Measurements from ENCODE around the gene SLC4A1.

The SLC4A1 gene

DNA sequence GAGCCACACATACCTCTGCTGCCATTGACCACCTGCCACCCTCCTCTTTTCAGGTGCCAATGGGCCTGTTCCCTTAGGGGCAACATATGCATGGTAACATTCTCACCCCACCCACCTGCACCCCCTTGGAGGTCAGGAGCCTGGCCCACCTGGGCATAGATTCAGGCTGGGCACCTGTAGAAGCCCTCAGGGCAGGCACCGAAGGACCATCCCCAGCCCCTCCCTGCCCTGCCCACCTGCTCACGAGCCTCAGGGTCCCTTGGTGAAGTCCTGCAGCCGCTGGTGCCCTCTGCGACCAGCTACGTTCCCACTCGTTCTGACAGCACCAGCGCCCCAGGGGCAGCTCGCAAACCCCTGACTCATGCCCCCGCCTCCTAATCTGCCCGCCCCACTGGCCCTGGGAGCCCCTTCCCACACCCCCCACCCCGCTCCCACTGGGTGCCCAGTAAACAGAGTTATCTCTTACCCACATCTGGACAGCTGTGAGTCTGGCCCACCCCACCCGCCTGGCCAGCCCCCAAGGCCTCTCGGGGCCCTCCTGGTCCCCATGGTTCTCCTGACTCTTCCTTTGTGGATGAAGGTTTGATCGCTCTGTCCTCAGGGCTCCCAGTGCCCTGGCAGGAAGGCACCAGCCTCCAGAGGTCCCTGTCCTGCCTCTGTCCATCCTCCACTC, at the start of gene SLC4A1:
Gene SLC4A1, minus strand, starts transcription at position 318 of the 673 bp plus-strand sequence. CDS start 5,269 bp downstream, outside the sequence.
- no peak for DNase-seq

DNA sequence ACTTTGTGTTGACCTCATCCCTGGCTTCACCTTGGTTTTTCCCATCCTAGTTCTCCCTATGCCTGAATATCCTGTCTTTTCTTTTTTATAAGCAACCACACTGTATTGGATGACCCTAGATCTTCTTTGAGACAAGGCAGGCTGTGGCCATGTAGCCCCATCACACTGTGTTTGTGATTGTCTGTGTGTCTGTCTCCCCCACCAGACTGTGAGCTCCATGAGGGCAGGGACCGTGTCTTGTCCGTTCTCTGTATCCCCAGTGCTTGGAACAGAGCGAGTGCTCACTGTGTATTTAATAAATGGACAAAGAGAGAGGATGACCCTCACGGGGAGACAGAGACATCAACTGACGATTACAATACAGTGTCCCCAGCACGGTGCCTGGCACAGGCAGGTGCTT, 49.6 kb upstream of the SLC4A1 start:
- no peak for DNase-seq

DNA sequence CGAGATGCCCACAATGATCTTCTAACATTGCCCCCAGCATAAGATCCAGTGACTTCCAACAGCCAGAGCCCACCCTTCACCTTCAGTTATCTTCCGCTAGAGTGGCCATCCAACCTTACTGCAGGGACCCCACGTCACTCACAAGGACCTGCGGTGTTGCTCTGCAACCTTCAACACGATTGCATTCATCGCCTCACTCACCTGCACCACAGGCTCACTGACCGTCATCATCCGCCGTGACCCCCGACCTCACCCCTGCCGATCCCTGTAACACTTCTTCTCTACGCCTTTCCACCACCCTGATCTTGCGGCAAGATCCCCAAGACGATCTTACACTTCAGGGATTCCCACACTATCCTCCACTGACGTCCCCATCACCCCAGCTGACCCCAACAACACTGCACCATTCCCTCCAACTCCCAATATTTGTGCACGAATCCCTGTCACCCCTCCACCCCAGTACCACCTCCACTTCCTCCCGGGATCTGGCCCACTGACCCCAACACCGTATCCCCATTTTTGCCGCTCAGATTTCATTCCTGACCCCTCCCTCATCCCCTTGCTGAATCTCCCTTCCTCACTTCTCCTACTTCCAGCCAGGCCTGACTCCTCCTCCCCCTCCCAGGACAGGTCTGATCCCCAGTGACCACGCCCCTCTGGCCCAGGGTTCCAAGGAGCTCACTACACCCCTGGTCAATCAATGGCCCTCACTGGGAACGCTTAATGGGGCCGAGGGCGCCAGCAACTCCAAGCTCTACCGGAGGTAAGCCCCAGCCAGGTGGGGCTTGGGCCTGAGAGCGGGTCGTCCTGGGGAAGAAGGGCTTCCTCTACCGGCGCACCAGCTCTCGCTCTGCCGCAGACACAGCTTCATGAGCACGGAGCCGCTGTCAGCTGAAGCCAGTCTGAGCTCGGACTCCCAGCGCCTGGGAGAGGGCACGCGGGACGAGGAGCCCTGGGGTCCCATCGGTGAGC, 48.1 kb upstream of the SLC4A1 start:
- DNase-seq, result no peak

- peak; percentile 51 for DNase-seq
These were observed 47.1 kb upstream of the SLC4A1 start for GRCh38 chr17:44314869-44315661.

DNA sequence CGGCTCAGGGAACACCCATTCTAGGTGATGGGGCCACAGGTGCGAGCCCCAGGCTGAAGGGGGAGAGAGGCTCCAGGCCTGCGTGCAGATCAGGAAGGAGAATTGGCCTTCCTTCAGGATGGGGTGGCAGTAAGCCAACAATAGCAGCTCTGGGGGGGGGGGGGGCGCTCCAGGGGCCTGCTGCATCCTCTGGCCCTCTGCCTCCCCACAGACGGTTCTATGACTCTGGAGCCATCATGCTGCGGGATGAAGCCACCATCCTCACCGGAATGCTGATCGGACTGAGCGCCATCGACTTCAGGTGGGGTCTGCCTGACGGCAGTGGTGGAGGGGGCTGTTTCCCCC, 46.6 kb upstream of the SLC4A1 start:
- no peak for DNase-seq

GRCh38 chr17:44314031-44314430, 46.1 kb upstream of the SLC4A1 start:
- DNase-seq, result no peak

DNA sequence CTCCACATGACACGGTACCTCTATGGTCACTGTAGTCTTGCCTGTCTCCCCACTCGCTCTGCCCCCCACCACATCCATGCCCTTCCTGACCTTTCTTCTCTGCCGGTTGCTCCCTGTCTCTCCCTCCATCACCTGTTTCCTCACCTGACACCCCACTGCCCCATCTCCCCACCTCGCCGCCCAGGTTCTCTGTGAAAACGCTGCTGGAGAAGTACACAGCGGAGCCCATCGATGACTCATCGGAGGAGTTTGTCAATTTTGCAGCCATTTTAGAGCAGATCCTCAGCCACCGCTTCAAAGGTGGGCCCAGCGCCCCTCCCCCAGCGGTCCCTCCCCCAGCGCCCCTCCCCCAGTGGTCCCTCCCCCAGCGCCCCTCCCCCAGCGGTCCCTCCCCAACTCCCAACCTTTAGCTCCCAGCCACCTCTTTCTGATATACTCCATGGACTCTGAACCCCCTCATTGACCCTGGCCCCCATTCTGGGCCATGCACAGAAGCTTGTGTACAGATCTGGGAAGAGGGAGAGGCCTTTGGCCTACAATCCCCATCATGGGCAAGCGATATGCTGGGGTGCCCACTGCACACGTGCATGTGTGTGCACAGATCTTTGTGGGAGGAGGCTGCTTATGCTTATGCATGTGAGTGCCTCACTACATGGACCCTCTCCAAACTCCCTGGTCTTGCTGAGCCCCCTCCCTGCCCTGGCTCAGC, 44.6 kb upstream of the SLC4A1 start:
- no peak for DNase-seq

DNA sequence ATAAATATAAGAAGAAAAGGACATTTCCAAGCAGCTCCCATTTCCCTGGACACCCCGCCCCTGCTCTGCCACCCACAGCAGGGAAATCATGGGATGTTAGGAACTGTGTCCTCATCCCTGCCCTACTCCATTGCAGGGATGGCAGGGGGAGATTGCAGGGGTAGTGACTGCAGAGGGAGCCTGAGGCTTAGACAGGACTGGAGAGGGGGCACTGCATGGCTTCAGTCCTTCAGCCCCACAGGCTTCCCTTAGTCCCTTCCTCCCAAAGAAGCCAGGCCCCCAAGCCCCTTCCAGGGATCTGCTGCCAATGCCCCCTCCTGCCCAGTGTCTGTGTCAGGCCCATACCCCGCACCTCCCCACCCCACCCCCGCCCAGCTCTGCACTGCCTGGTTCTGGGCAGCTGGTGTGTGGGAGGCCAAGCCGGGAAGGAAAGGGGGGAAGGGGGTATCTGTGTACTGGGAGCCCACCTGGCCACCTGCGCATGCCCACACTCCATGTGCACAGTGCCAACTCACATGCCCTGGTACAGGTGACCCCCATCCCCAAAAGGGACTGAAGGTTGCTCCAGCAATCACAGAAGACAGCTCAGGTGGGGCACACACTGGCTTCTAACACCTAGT, 43.7 kb upstream of the SLC4A1 start:
- no peak for DNase-seq

DNA sequence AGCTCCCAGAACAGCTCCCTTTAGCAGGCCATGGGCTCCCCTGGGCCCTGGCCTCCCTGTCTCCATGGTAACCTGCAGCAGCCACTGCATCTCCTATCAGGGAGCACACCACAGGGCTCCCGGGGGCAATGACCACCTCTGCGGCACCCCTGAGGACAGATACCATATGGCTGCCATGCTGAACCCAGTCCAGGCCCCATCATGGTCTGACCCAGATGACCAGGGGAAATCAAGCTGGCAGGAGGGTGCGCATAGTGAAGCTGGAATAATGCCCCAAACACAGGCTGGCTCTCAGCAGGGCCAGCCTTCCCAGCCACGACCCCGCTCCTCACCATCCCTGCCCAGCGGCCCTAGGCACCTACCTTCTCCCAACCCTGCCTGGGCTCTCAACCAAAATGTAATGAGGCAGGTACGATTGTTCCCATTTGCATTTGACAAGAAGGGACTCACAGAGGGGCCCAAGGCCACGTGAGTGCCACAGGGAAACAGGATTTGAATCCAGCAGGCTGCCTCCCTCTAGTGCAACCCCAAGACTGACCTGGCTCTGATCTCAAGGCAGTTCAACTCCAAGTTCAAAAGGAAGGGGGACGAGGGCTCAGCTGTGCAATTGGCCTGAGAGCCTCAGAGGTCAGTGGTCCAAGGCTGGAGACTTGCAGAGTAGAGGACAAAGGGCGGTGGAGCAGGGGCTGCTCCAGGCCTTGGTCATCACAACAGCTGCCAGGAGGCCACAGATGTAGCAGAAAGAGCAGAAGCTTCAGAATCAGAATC, 42.9 kb upstream of the SLC4A1 start:
- no peak for DNase-seq

DNA sequence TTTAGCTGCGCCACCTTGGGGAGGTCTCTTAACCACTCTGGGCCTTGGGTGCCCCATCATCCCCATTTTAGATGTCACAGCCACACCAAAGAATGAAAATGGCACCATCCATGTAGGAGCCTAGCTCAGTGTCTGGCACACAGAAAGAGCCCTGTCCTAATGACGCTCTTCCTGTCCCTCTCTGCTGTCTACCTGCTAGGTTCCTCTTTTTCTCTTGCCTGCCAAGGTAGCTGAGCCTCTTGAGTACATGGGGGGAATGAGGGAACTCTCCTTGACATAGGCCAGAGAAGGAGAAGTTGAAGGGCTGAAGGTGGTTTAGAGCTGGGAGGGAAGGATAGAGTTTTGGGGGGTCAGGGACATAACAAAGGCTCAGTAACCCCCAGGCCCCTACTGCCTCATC, 42.3 kb upstream of the SLC4A1 start:
- DNase-seq, result no peak

DNA sequence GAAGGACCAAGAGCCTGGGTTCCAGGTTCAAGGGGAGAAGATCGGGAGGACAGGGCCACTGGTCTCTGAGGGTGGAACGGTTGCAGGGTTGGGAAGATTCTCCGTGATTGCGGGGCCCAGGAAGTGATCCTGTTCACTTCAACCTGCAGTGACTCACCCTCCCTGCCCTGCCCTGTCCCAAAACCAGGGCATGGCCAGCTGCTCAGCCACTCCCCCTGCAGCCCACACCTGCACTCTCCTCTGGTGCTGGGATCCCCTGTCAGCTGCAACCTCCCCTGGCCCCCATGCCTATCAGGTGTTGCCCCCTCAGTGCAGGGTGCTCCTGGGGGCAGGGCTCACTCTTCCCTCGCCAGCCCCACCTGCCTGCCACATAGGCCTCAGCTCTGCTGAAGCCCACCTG, 41.5 kb upstream of the SLC4A1 start:
- no peak for DNase-seq

DNA sequence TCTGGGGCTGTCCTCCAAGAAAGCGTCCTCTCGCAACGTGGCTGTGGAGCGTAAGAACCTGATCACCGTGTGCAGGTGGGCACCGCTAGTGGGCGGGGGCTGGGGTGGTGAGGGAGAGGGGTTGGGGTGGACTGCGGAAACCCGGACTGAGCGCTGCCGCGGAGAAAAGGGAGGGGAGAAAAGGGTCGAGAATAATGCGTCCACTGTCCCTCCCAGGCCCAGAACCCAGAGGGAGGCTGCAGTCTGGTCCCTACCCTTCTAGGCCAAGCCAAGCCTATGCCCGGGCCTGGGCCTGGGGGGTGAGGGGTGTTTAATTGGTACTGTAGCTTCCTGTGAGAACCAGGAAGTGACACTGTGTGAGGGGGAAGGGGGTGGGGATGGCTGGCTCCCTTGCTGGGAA, 40.9 kb upstream of the SLC4A1 start:
- DNase-seq, result no peak

DNA sequence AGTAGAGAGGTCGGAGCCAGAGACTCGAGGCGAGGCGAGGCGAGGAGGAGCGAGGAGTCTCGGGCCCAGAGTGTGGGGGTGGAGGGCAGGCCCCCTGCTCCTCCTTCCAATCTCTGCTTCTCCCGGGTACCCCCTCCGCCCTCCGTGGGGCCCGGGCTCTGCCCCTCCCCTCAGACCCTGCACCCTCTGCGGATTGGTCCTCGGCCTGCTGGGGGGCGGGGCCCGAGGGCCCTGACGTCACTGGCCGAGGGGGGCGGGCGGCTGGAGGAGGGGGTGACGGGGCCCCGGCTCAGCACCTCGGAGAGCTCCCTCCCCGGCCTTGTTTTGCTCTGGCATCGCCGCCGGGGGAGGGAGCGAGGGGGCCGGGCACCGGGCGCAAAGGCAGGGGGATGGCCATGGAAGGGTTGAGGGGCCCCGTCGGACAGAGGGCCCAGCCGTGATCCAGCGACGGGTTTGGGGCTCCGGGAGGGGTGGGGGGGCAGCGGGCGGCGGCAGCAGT, 40.4 kb upstream of the SLC4A1 start, which contains the start of gene RUNDC3A:
Gene RUNDC3A, plus strand, starts transcription at position 282 of the 499 bp plus-strand sequence. CDS start 232 bp downstream, outside the sequence.
- peak; percentile 77 for DNase-seq

GRCh38 chr17:44307387-44308186, 39.7 kb upstream of the SLC4A1 start:
- no peak for DNase-seq

GRCh38 chr17:44304651-44305050, 36.7 kb upstream of the SLC4A1 start:
- DNase-seq, result no peak

GRCh38 chr17:44297975-44298374, 30.0 kb upstream of the SLC4A1 start:
- no peak for DNase-seq

GRCh38 chr17:44293509-44294226, 25.7 kb upstream of the SLC4A1 start:
- no peak for DNase-seq

GRCh38 chr17:44287651-44288050, 19.7 kb upstream of the SLC4A1 start:
- DNase-seq, result no peak

- DNase-seq, result no peak
These were observed 16.1 kb upstream of the SLC4A1 start for GRCh38 chr17:44284024-44284400.
